ENCODE measurements around the gene ILKAP. TPM values are rescaled to one million over a fixed set of nuclear protein-coding genes. Genes with fewer than 3 reads are reported as not detected.

Gene ILKAP
- total and polyA plus RNA-seq, 2 donors (not counting 1 experiment from before 2014, with no cell fraction given): 82.5 to 98.6 TPM

GRCh38 chr2:238136820-238137537, 66.5 kb downstream of the ILKAP start:
- WGBS (ENCODE audit: insufficient coverage): 92% methylated on average over 14 of the region's 14 CpGs
- no peak for DNase-seq

More at GRCh38 chr2:238136820-238137537, 66.5 kb downstream of the ILKAP start:
- TF ChIP-seq CTCF (IDR thresholded peaks at IDR 0.05): no peak
- no peak for TF ChIP-seq EZH2 (IDR thresholded peaks at IDR 0.05; ENCODE audit: borderline replicate concordance, insufficient read depth, low read depth, low read length, poor library complexity, severe bottlenecking)
- no peaks in the 10 kb centered on the region for H4K20me1 ChIP-seq (ENCODE audit: control insufficient read depth, insufficient read depth, low read length, poor library complexity, severe bottlenecking)
- H3K4me3 ChIP-seq (ENCODE audit: control extremely low read depth in 1 of 5, extremely low read depth in 1 of 5, insufficient read depth in 1 of 5, low read depth in 2 of 5, low read length in 4 of 5): no peak overlapping the region
- H3K36me3 ChIP-seq (replicated peaks in 1 of 2; ENCODE audit: control extremely low read depth in 1 of 2, control insufficient read depth in 1 of 2, extremely low read depth in 1 of 2, insufficient read depth in 2 of 2, low read length in 1 of 2): no peaks in the 10 kb centered on the region
- H3K9ac ChIP-seq (ENCODE audit: low read length): no peak overlapping the region
- Mint-ChIP-seq H3K4me3 (no peak overlapping the region), H3K27ac (no peak overlapping the region), H3K4me1 (peaks cover 12% of the 10 kb centered on the region), H3K27me3 (no peaks in the 10 kb centered on the region), H3K9me3 (ENCODE audit: insufficient read depth) (no peaks in the 10 kb centered on the region)
- H3K79me2 ChIP-seq (ENCODE audit: control insufficient read depth, insufficient read depth, low read length): no peaks in the 10 kb centered on the region
- ChIA-PET POLR2A (no interaction called here), CTCF (no interaction called here)
- H2AFZ ChIP-seq (ENCODE audit: insufficient read depth, low read depth, low read length, poor library complexity, severe bottlenecking): no peak overlapping the region
- no peak overlapping the region for H3K4me2 ChIP-seq (replicated peaks; ENCODE audit: low read depth, low read length, poor library complexity, severe bottlenecking)
- peaks cover 0 to 4% (median 0%) of the 10 kb centered on the region in 3 donors for H3K9me3 ChIP-seq (ENCODE audit: control extremely low read depth in 1 of 3, control insufficient read depth in 2 of 3, insufficient read depth in 1 of 3, low read length in 2 of 3)
- H3K27me3 ChIP-seq (replicated peaks in 1 of 4; ENCODE audit: control extremely low read depth in 1 of 4, control insufficient read depth in 3 of 4, insufficient read depth in 4 of 4, low read length in 3 of 4): peaks cover 0 to 7% (median 1%) of the 10 kb centered on the region in 4 experiments
- peaks cover 16 to 26% of the 10 kb centered on the region in 2 donors for H3K4me1 ChIP-seq (ENCODE audit: control insufficient read depth in 2 of 2, insufficient read depth in 2 of 2, low read length in 2 of 2)
- H3K27ac ChIP-seq (ENCODE audit: low read length in 2 of 2): no peak overlapping the region
- intact Hi-C loops (cut with micrococcal nuclease): no loop called here
- ATAC-seq (ENCODE audit: low read depth): no peak
